ENCODE results near the gene NAA40. TPM values are rescaled to one million over a fixed set of nuclear protein-coding genes. Genes with fewer than 3 reads are reported as not detected.

NAA40 gene
- total RNA-seq, 1 donor from 2014 or later, result 24.0 TPM

DNA sequence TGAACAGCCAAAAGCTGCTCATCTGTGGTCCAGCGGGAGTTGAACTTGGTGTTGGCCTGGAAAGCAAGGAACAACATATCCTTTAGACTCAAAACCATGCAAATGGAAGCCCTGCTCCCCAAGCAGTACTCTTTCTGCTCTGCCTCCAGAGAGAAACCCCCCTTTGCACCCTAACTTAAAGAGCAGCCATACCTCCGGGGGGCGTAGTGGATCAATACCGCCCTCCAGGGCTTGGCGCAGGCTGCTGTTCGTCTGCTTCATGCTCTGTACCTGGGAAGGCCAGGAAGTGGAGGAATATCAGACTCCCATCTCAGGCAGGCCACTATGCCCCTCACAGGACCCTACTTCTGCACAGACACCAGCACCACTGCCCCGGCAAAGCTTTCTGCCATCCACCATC, 26.1 kb upstream of the NAA40 start:
- no peaks in the 10 kb centered on the region for H3K27me3 Mint-ChIP-seq (ENCODE audit: unreplicated experiment)
- no peak overlapping the region for H3K4me3 Mint-ChIP-seq (ENCODE audit: unreplicated experiment)
- TF ChIP-seq, protein P1, sequence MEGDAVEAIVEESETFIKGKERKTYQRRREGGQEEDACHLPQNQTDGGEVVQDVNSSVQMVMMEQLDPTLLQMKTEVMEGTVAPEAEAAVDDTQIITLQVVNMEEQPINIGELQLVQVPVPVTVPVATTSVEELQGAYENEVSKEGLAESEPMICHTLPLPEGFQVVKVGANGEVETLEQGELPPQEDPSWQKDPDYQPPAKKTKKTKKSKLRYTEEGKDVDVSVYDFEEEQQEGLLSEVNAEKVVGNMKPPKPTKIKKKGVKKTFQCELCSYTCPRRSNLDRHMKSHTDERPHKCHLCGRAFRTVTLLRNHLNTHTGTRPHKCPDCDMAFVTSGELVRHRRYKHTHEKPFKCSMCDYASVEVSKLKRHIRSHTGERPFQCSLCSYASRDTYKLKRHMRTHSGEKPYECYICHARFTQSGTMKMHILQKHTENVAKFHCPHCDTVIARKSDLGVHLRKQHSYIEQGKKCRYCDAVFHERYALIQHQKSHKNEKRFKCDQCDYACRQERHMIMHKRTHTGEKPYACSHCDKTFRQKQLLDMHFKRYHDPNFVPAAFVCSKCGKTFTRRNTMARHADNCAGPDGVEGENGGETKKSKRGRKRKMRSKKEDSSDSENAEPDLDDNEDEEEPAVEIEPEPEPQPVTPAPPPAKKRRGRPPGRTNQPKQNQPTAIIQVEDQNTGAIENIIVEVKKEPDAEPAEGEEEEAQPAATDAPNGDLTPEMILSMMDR (IDR thresholded peaks at IDR 0.05), result no peak
- H3K4me1 Mint-ChIP-seq (ENCODE audit: unreplicated experiment), result peaks cover 18% of the 10 kb centered on the region
- H3K9me3 Mint-ChIP-seq (ENCODE audit: unreplicated experiment), result no peaks in the 10 kb centered on the region
- no peak for DNase-seq (ENCODE audit: extremely low spot score, unreplicated experiment)
- H3K27ac Mint-ChIP-seq (ENCODE audit: unreplicated experiment), result no peak overlapping the region
- H3K36me3 Mint-ChIP-seq (ENCODE audit: unreplicated experiment), result no peaks in the 10 kb centered on the region

DNA sequence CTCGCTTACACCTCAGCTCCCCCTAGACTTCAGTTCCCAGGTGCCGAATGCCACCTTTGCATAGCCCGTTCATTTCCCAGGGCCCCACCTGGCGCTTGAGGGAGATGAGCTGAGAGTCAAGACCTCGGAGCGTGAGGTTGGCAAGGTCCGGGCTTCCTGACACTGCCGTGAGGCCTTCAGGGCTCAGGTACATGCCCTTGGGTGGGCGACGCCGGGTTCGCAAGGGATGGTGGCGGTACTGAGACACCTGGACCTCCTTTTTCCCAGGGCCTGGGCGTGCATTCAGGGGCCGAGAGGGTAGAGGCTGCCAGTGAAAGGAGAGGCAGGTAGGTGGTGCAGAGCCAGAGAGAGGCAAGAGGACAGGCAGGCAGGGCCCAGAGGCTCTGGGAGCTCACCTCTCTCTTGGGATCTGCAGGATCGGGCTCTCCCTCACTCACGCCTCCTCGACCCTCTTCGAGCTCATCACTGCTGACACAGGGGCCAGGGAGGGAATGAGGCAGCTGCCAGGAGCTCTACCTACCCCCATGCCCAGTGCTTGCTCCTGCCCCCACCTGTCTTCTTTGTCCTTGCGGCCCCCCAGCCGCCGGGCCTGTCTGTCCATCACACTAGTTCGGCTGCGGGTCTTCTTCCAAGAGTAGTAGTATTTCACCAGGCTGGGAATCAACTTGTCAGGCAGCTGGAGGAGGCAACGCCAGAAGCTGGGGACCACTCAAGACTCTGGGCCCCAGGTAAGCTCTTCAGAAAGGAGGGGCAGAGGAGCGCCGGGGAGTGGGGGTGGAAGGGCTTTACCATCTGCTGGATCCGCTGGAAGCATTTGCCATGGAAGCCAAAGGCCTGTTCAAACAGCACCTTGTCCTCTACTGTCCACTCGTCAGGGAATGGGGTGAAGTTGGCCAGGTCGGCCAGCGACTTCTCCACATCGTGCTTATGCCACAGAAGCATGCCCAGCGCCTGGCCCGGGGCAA, 24.7 kb upstream of the NAA40 start:
- H3K4me3 Mint-ChIP-seq (ENCODE audit: unreplicated experiment), result no peak overlapping the region
- no peaks in the 10 kb centered on the region for H3K36me3 Mint-ChIP-seq (ENCODE audit: unreplicated experiment)
- H3K27ac Mint-ChIP-seq (ENCODE audit: unreplicated experiment), result no peak overlapping the region

DNA sequence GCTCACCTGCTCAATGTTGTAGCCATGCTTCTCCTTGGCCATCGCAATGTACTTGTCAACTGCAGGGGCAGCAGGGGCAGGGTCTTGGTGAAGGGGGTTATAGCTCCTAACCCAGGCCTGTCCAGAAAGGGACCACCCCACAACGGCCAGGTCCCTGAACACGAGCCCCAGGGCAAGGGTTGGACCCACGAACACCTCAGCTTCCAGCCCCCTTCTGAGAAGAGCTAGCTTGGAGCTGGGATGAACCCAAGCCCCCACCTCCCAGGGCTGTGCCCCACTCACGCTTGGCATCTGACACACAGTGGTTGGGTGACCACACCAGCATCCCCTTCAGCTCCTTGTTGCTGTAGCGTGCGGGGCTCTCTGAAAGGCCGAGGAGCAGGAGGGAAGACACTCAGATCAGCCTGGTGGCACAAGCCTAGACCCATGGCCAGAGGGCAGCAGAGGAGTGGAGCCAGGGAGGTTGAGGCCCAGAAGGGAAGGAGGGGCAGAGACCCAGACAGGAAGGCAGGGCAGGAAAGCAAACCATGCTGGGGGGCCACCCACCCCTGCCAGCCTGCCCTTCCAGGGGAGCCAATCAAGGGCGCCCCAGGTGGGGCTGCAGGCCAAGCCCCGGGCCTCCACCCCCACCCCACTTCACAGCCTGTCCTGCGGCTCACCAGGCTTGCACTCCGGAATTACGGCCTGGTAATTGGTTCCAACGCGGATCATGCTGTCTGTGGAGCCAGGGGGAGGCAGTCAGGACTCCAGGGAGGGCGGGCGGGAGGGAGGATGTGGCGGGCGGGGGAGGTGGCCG, 23.7 kb upstream of the NAA40 start:
- H3K9me3 Mint-ChIP-seq (ENCODE audit: unreplicated experiment), result no peaks in the 10 kb centered on the region
- no peak for DNase-seq (ENCODE audit: extremely low spot score, unreplicated experiment)
- no peaks in the 10 kb centered on the region for H3K36me3 Mint-ChIP-seq (ENCODE audit: unreplicated experiment)
- H3K27ac Mint-ChIP-seq (ENCODE audit: unreplicated experiment), result no peak overlapping the region
- TF ChIP-seq, protein P1 (IDR thresholded peaks at IDR 0.05), result no peak
- no peaks in the 10 kb centered on the region for H3K27me3 Mint-ChIP-seq (ENCODE audit: unreplicated experiment)
- peaks cover 24% of the 10 kb centered on the region for H3K4me1 Mint-ChIP-seq (ENCODE audit: unreplicated experiment)
- H3K4me3 Mint-ChIP-seq (ENCODE audit: unreplicated experiment), result no peak overlapping the region

More for the DNA sequence above, 24.7 kb upstream of the NAA40 start:
- H3K4me1 Mint-ChIP-seq (ENCODE audit: unreplicated experiment), result peaks cover 27% of the 10 kb centered on the region
- H3K27me3 Mint-ChIP-seq (ENCODE audit: unreplicated experiment), result no peaks in the 10 kb centered on the region
- no peaks in the 10 kb centered on the region for H3K9me3 Mint-ChIP-seq (ENCODE audit: unreplicated experiment)
- no peak for DNase-seq (ENCODE audit: extremely low spot score, unreplicated experiment)
- TF ChIP-seq, protein P1 (IDR thresholded peaks at IDR 0.05), result no peak

DNA sequence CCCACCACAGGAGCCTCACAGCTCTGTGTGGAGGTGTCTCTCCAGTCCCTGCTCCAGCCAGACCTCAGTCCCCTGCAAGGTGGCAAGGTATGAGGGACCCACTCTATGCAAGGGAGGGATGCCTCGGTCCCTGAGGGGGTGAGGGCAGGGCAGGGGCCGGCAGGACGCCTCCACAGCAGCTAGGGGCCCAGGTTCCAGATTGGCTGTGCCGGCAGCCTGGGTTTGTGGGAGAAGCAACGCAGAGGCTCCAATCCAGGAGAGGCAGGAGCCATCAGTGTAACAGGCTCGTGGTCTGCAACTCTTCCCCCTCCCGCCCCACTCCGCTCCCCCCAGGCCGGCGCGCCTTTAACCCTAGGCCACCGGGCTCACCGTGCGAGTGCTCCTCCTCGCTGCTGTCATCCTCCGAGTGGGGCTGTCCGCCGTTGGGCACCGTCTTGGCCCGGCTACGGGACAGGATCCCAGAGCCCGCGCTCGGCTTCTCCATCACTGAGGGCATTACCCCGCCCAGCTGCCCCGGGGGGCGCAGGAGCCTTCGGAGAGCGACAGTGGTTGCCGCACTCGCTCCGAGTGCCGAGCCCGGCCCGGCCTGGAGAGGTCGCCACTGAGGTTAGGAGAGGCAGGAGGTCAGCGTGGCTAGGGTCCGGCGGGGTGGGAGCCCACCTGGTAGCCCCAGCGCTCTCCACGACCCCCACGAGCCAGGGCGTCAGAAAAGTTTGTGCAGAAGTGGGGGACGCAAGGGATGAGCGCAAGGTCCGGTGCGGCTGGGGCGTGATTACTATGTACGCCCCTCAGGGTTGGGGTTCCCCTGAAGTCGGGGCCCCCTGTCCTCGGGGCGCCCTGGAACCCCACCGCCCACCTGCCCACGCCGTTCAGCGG, 22.6 kb upstream of the NAA40 start:
- TF ChIP-seq, protein P1 (IDR thresholded peaks at IDR 0.05), result peak; percentile 63
- Mint-ChIP-seq H3K27ac (ENCODE audit: unreplicated experiment) (no peak overlapping the region), H3K9me3 (ENCODE audit: unreplicated experiment) (no peaks in the 10 kb centered on the region), H3K36me3 (ENCODE audit: unreplicated experiment) (no peaks in the 10 kb centered on the region), H3K27me3 (ENCODE audit: unreplicated experiment) (no peaks in the 10 kb centered on the region), H3K4me3 (ENCODE audit: unreplicated experiment) (peak overlapping the region; percentile 80), H3K4me1 (ENCODE audit: unreplicated experiment) (peaks cover 18% of the 10 kb centered on the region)
- no peak for DNase-seq (ENCODE audit: extremely low spot score, unreplicated experiment)

All from osteocyte (in vitro differentiated cells).